ENCODE measurements around the gene CANX. TPM values are rescaled to one million over a fixed set of nuclear protein-coding genes. Genes with fewer than 3 reads are reported as not detected.

The CANX gene
- total RNA-seq, 1 donor from 2014 or later: 451 TPM

- no peak for DNase-seq (ENCODE audit: low spot score)
- H3K4me1 Mint-ChIP-seq (ENCODE audit: low read depth): peaks cover 35% of the 10 kb centered on the region
- H3K9me3 Mint-ChIP-seq: no peaks in the 10 kb centered on the region
- intact Hi-C loops (cut with micrococcal nuclease): no loop called here
- H3K4me3 Mint-ChIP-seq: no peak overlapping the region
- no peaks in the 10 kb centered on the region for H3K27me3 Mint-ChIP-seq (ENCODE audit: insufficient read depth)
- no peak overlapping the region for H3K27ac Mint-ChIP-seq
- H3K36me3 Mint-ChIP-seq (ENCODE audit: low read depth): peaks cover 15% of the 10 kb centered on the region
These were observed 67.4 kb downstream of the CANX start for GRCh38 chr5:179766021-179766725.

GRCh38 chr5:179766726-179767455 is 68.1 kb downstream of the CANX start:
- intact Hi-C loops (cut with micrococcal nuclease): no loop called here
- Mint-ChIP-seq H3K4me3 (no peak overlapping the region), H3K9me3 (no peaks in the 10 kb centered on the region), H3K4me1 (ENCODE audit: low read depth) (peaks cover 30% of the 10 kb centered on the region), H3K27ac (peak overlapping the region; percentile 4), H3K36me3 (ENCODE audit: low read depth) (peaks cover 18% of the 10 kb centered on the region), H3K27me3 (ENCODE audit: insufficient read depth) (no peaks in the 10 kb centered on the region)
- DNase-seq (ENCODE audit: low spot score): no peak

GRCh38 chr5:179767496-179768100 is 68.8 kb downstream of the CANX start:
- H3K4me1 Mint-ChIP-seq (ENCODE audit: low read depth): peaks cover 23% of the 10 kb centered on the region
- peaks cover 25% of the 10 kb centered on the region for H3K36me3 Mint-ChIP-seq (ENCODE audit: low read depth)
- no peak overlapping the region for H3K4me3 Mint-ChIP-seq
- no peaks in the 10 kb centered on the region for H3K27me3 Mint-ChIP-seq (ENCODE audit: insufficient read depth)
- H3K27ac Mint-ChIP-seq: peak overlapping the region; percentile 4
- intact Hi-C loops (cut with micrococcal nuclease): no loop called here
- DNase-seq (ENCODE audit: low spot score): no peak
- H3K9me3 Mint-ChIP-seq: no peaks in the 10 kb centered on the region

- Mint-ChIP-seq H3K4me3 (no peak overlapping the region), H3K27me3 (ENCODE audit: insufficient read depth) (no peaks in the 10 kb centered on the region), H3K27ac (no peak overlapping the region), H3K36me3 (ENCODE audit: low read depth) (peaks cover 29% of the 10 kb centered on the region), H3K9me3 (no peaks in the 10 kb centered on the region), H3K4me1 (ENCODE audit: low read depth) (peaks cover 14% of the 10 kb centered on the region)
- no peak for DNase-seq (ENCODE audit: low spot score)
- intact Hi-C loops (cut with micrococcal nuclease): no loop called here
These were observed 69.7 kb downstream of the CANX start for GRCh38 chr5:179768326-179769085.

- Mint-ChIP-seq H3K4me3 (no peak overlapping the region), H3K36me3 (ENCODE audit: low read depth) (peaks cover 33% of the 10 kb centered on the region), H3K9me3 (no peaks in the 10 kb centered on the region), H3K27ac (peak overlapping the region; percentile 47), H3K27me3 (ENCODE audit: insufficient read depth) (no peaks in the 10 kb centered on the region), H3K4me1 (ENCODE audit: low read depth) (peaks cover 14% of the 10 kb centered on the region)
- intact Hi-C loops (cut with micrococcal nuclease): no loop called here
- no peak for DNase-seq (ENCODE audit: low spot score)
These were observed 70.5 kb downstream of the CANX start for GRCh38 chr5:179769271-179769670.

GRCh38 chr5:179769796-179770195 is 71.0 kb downstream of the CANX start:
- Mint-ChIP-seq H3K27me3 (ENCODE audit: insufficient read depth) (no peaks in the 10 kb centered on the region), H3K27ac (no peak overlapping the region), H3K4me3 (no peak overlapping the region), H3K9me3 (no peaks in the 10 kb centered on the region), H3K4me1 (ENCODE audit: low read depth) (peaks cover 14% of the 10 kb centered on the region), H3K36me3 (ENCODE audit: low read depth) (peaks cover 33% of the 10 kb centered on the region)
- DNase-seq (ENCODE audit: low spot score): no peak
- intact Hi-C loops (cut with micrococcal nuclease): no loop called here

- no peak for DNase-seq (ENCODE audit: low spot score)
- intact Hi-C loops (cut with micrococcal nuclease): no loop called here
- Mint-ChIP-seq H3K27me3 (ENCODE audit: insufficient read depth) (no peaks in the 10 kb centered on the region), H3K36me3 (ENCODE audit: low read depth) (peaks cover 32% of the 10 kb centered on the region), H3K4me1 (ENCODE audit: low read depth) (peaks cover 9% of the 10 kb centered on the region), H3K27ac (no peak overlapping the region), H3K4me3 (no peak overlapping the region), H3K9me3 (no peaks in the 10 kb centered on the region)
These were observed 72.6 kb downstream of the CANX start for GRCh38 chr5:179771311-179771895.

GRCh38 chr5:179772351-179772750 is 73.6 kb downstream of the CANX start:
- intact Hi-C loops (cut with micrococcal nuclease): no loop called here
- Mint-ChIP-seq H3K27ac (no peak overlapping the region), H3K4me1 (ENCODE audit: low read depth) (peaks cover 9% of the 10 kb centered on the region), H3K9me3 (no peaks in the 10 kb centered on the region), H3K27me3 (ENCODE audit: insufficient read depth) (no peaks in the 10 kb centered on the region), H3K4me3 (no peak overlapping the region), H3K36me3 (ENCODE audit: low read depth) (peaks cover 32% of the 10 kb centered on the region)
- DNase-seq (ENCODE audit: low spot score): no peak

- H3K4me1 Mint-ChIP-seq (ENCODE audit: low read depth): no peaks in the 10 kb centered on the region
- H3K4me3 Mint-ChIP-seq: no peak overlapping the region
- no peak overlapping the region for H3K27ac Mint-ChIP-seq
- no peaks in the 10 kb centered on the region for H3K27me3 Mint-ChIP-seq (ENCODE audit: insufficient read depth)
- peaks cover 39% of the 10 kb centered on the region for H3K36me3 Mint-ChIP-seq (ENCODE audit: low read depth)
- H3K9me3 Mint-ChIP-seq: no peaks in the 10 kb centered on the region
- intact Hi-C loops (cut with micrococcal nuclease): no loop called here
- no peak for DNase-seq (ENCODE audit: low spot score)
These were observed 74.9 kb downstream of the CANX start for GRCh38 chr5:179773686-179774040.

GRCh38 chr5:179774442-179774841 is 75.7 kb downstream of the CANX start:
- Mint-ChIP-seq H3K27me3 (ENCODE audit: insufficient read depth) (no peaks in the 10 kb centered on the region), H3K27ac (no peak overlapping the region), H3K4me1 (ENCODE audit: low read depth) (no peaks in the 10 kb centered on the region), H3K9me3 (no peaks in the 10 kb centered on the region), H3K36me3 (ENCODE audit: low read depth) (peaks cover 36% of the 10 kb centered on the region), H3K4me3 (no peak overlapping the region)
- no peak for DNase-seq (ENCODE audit: low spot score)
- intact Hi-C loops (cut with micrococcal nuclease): no loop called here

GRCh38 chr5:179776411-179776938 is 77.7 kb downstream of the CANX start:
- DNase-seq (ENCODE audit: low spot score): no peak
- intact Hi-C loops (cut with micrococcal nuclease): no loop called here
- H3K27me3 Mint-ChIP-seq (ENCODE audit: insufficient read depth): no peaks in the 10 kb centered on the region
- H3K36me3 Mint-ChIP-seq (ENCODE audit: low read depth): peaks cover 34% of the 10 kb centered on the region
- no peaks in the 10 kb centered on the region for H3K4me1 Mint-ChIP-seq (ENCODE audit: low read depth)
- H3K27ac Mint-ChIP-seq: no peak overlapping the region
- H3K9me3 Mint-ChIP-seq: no peaks in the 10 kb centered on the region
- H3K4me3 Mint-ChIP-seq: no peak overlapping the region

- no peaks in the 10 kb centered on the region for H3K9me3 Mint-ChIP-seq
- H3K4me3 Mint-ChIP-seq: no peak overlapping the region
- H3K36me3 Mint-ChIP-seq (ENCODE audit: low read depth): peaks cover 29% of the 10 kb centered on the region
- DNase-seq (ENCODE audit: low spot score): no peak
- H3K27ac Mint-ChIP-seq: peak overlapping the region; percentile 21
- intact Hi-C loops (cut with micrococcal nuclease): no loop called here
- H3K4me1 Mint-ChIP-seq (ENCODE audit: low read depth): no peaks in the 10 kb centered on the region
- no peaks in the 10 kb centered on the region for H3K27me3 Mint-ChIP-seq (ENCODE audit: insufficient read depth)
These were observed 78.7 kb downstream of the CANX start for GRCh38 chr5:179777456-179777855.

Data from activated T-helper 1 cell treated with anti-CD3 and anti-CD28 coated beads, Interleukin-12 subunit alpha, Interleukin-12 subunit beta, Interleukin-2, Interleukin-4 antibody, amounts not matched to agents 30 ng/mL and 10 ng/mL and 1 ng/mL, durations not matched to agents 14 hours and 24 hours and 36 hours (primary cell).